ENCODE results near the gene TMEM38B. TPM values are rescaled to one million over a fixed set of nuclear protein-coding genes. Genes with fewer than 3 reads are reported as not detected.

Gene TMEM38B
- total RNA-seq, 2 experiments from 2014 or later = 15.9 to 22.5 TPM

GRCh38 chr9:105706156-105706555 is 11.8 kb downstream of the TMEM38B start:
- no peak for TF ChIP-seq EZH2phosphoT487 (IDR thresholded peaks at IDR 0.05; ENCODE audit: borderline replicate concordance, low read depth, low read length)
- TF ChIP-seq CTCF (conservative IDR thresholded peaks at IDR 0.05; ENCODE audit: low read length) = no peak

DNA sequence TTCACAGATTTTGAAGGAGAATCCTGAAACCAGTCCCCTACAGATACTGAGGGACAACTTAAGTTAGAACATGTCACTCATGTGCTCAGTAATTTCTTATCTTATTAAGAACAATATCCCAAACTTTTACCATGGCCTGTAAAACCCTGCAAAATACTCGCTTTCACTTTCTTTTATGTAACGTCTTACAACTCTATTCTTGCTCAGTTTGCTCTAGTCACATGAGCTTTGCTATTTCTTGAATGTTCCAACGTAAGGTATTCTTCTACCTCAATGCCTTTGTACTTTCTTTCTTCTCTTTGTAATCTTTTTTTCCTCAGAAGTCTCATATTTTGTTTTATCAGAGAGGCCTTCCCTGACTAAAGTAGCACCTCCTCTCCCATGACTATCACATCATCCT is 14.1 kb downstream of the TMEM38B start:
- H3K4me3 ChIP-seq (ENCODE audit: low read depth, low read length, poor library complexity, severe bottlenecking) = no peak overlapping the region
- no TSS peak for BruUV-seq (replicated peaks)
- POLR2A ChIA-PET = interaction anchor here (1.4 kb wide), 1 partner anchor 14 kb away, joined by 5 read pairs; the partner anchor contains the start of gene TMEM38B
- intact Hi-C loops (cut with micrococcal nuclease; ENCODE audit: unreplicated experiment) = no loop called here
- no peaks in the 10 kb centered on the region for H4K20me1 ChIP-seq (ENCODE audit: insufficient read depth, low read length)
- no peaks in the 10 kb centered on the region for H3K9me3 ChIP-seq (ENCODE audit: low read length)
- no peak overlapping the region for H3K27ac ChIP-seq (ENCODE audit: low read depth, low read length, poor library complexity, severe bottlenecking)
- no peak overlapping the region for H3K4me2 ChIP-seq (ENCODE audit: low read length)
- no peaks in the 10 kb centered on the region for H3K79me2 ChIP-seq (ENCODE audit: insufficient read depth, low read depth, low read length)
- CTCF ChIA-PET (ENCODE audit: unreplicated experiment) = no interaction called here
- H2AFZ ChIP-seq (ENCODE audit: low read length) = no peak overlapping the region
- TF ChIP-seq EZH2phosphoT487 (IDR thresholded peaks at IDR 0.05; ENCODE audit: borderline replicate concordance, low read depth, low read length) (no peak), CTCF (conservative IDR thresholded peaks at IDR 0.05; ENCODE audit: low read length) (no peak)
- no peak for DNase-seq (ENCODE audit: low spot score)
- 0 out of 2 replicates have a peak, but pooled peaks cover 4% of the 10 kb centered on the region for H3K36me3 ChIP-seq (ENCODE audit: insufficient read depth, low read length)
- H3K4me1 ChIP-seq (ENCODE audit: insufficient read depth, low read length, poor library complexity, severe bottlenecking) = no peaks in the 10 kb centered on the region
- no peaks in the 10 kb centered on the region for H3K9me2 ChIP-seq (ENCODE audit: insufficient read depth, low read length)

More at GRCh38 chr9:105706156-105706555, 11.8 kb downstream of the TMEM38B start:
- ChIA-PET POLR2A (interaction anchor here (1.0 kb wide), 1 partner anchor 13 kb away, joined by 3 read pairs; no protein-coding TSS in a partner anchor), CTCF (ENCODE audit: unreplicated experiment) (no interaction called here)
- no peak for DNase-seq (ENCODE audit: low spot score)
- H3K4me3 ChIP-seq (ENCODE audit: low read depth, low read length, poor library complexity, severe bottlenecking) = no peak overlapping the region
- no peaks in the 10 kb centered on the region for H3K9me2 ChIP-seq (ENCODE audit: insufficient read depth, low read length)
- intact Hi-C loops (cut with micrococcal nuclease; ENCODE audit: unreplicated experiment) = no loop called here
- no peak overlapping the region for H2AFZ ChIP-seq (ENCODE audit: low read length)
- H3K4me2 ChIP-seq (ENCODE audit: low read length) = no peak overlapping the region
- H3K79me2 ChIP-seq (ENCODE audit: insufficient read depth, low read depth, low read length) = peaks cover 2% of the 10 kb centered on the region; the same call in 1 of the 2 replicates
- no TSS peak for BruUV-seq (replicated peaks)
- no peak overlapping the region for H3K27ac ChIP-seq (ENCODE audit: low read depth, low read length, poor library complexity, severe bottlenecking)
- no peaks in the 10 kb centered on the region for H4K20me1 ChIP-seq (ENCODE audit: insufficient read depth, low read length)
- H3K36me3 ChIP-seq (ENCODE audit: insufficient read depth, low read length) = 0 out of 2 replicates have a peak, but pooled peaks cover 4% of the 10 kb centered on the region
- H3K4me1 ChIP-seq (ENCODE audit: insufficient read depth, low read length, poor library complexity, severe bottlenecking) = no peaks in the 10 kb centered on the region
- H3K9me3 ChIP-seq (ENCODE audit: low read length) = no peaks in the 10 kb centered on the region

- no peak overlapping the region for H2AFZ ChIP-seq (ENCODE audit: low read length)
- no peaks in the 10 kb centered on the region for H3K9me2 ChIP-seq (ENCODE audit: insufficient read depth, low read length)
- H3K4me1 ChIP-seq (ENCODE audit: insufficient read depth, low read length, poor library complexity, severe bottlenecking) = no peaks in the 10 kb centered on the region
- DNase-seq (ENCODE audit: low spot score) = no peak
- H3K9me3 ChIP-seq (ENCODE audit: low read length) = no peaks in the 10 kb centered on the region
- H4K20me1 ChIP-seq (ENCODE audit: insufficient read depth, low read length) = no peaks in the 10 kb centered on the region
- peaks cover 10% of the 10 kb centered on the region; the same call in 1 of the 2 replicates for H3K36me3 ChIP-seq (ENCODE audit: insufficient read depth, low read length)
- H3K79me2 ChIP-seq (ENCODE audit: insufficient read depth, low read depth, low read length) = no peaks in the 10 kb centered on the region
- H3K4me3 ChIP-seq (ENCODE audit: low read depth, low read length, poor library complexity, severe bottlenecking) = no peak overlapping the region
- H3K27ac ChIP-seq (ENCODE audit: low read depth, low read length, poor library complexity, severe bottlenecking) = no peak overlapping the region
- no peak overlapping the region for H3K4me2 ChIP-seq (ENCODE audit: low read length)
- BruUV-seq (replicated peaks) = no TSS peak
- intact Hi-C loops (cut with micrococcal nuclease; ENCODE audit: unreplicated experiment) = no loop called here
- ChIA-PET CTCF (ENCODE audit: unreplicated experiment) (no interaction called here), POLR2A (no interaction called here)
- no peak for TF ChIP-seq EZH2phosphoT487 (IDR thresholded peaks at IDR 0.05; ENCODE audit: borderline replicate concordance, low read depth, low read length)
- TF ChIP-seq CTCF (conservative IDR thresholded peaks at IDR 0.05; ENCODE audit: low read length) = no peak
Observed at GRCh38 chr9:105710638-105711037, 16.3 kb downstream of the TMEM38B start.
